Epithelial cell of esophagus (primary cell): ENCODE data around the gene ABHD10.

Experiments used
- DNase-seq: peaks from one replicate; pipeline ENCODE4 v3.0.0; 2010; ENCODE audit warnings: low read depth
- H3K4me3 ChIP-seq: 2 replicates; pipeline ENCODE4 v1.5.1; 2011; ENCODE audit warnings: mild to moderate bottlenecking, low read length, control low read depth
- CTCF ChIP-seq: IDR thresholded peaks from 2 replicates; pipeline ENCODE4 v1.5.1; 2011; ENCODE audit warnings: low read depth, mild to moderate bottlenecking, low read length, control low read depth, inconsistent platforms; ENCODE audit not compliant: insufficient read depth; ENCODE audit errors: missing control alignments

The ABHD10 gene

DNA sequence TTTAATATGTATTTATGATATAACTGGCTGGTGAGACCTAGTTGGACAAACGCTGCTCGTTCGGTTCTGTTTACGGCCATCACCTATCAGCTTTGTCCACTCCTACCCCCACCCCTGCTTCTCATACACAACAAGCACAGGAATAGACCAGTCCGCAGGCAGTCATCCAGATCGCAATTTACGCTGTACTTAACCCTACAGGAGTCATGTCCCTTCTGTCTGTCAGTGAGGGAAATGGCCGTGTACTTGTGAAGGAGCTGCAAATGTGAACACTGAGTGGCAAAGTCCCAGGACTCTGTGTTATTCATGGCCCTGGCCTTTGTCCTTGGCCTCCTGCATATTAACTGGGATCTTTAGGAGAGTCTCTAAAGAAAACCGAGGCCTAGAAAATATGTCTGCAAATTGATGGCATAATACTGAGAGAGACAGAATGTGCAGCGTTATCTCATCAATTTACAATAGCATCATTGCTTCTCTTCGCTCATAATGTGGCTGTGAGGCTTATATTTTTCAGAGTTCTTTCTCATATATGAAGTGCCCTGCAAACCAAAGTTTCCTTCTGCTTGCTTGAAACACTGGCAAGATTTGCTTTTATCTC lies 7.2 kb upstream of the ABHD10 start:
- no peak overlapping the region for H3K4me3 ChIP-seq
- DNase-seq = no peak
- TF ChIP-seq CTCF = no peak

DNA sequence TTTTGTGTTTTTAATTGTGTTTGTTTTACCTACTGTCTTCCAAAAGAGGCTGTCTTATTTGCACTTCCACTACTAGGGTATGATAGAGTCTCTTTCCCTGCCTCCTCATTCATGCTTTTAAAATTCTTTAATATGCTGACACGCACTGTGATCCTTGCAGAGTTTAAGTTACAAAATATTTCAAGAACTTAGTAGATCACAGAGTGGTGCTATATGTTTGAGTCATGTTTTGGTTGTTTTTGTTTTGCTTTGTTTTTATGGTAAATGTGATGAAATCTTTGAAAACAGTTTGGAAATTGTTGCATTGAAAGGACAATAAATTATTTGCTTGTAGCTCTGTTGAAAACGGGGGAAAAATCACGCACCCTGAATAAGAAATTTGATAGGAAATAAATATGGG lies 5.9 kb upstream of the ABHD10 start:
- H3K4me3 ChIP-seq = no peak overlapping the region
- no peak for DNase-seq
- no peak for TF ChIP-seq CTCF

- TF ChIP-seq CTCF = no peak
- DNase-seq = no peak
- no peak overlapping the region for H3K4me3 ChIP-seq
Observed at GRCh38 chr3:111975131-111975530, 3.7 kb upstream of the ABHD10 start.

GRCh38 chr3:111976254-111976653 lies 2.6 kb upstream of the ABHD10 start:
- TF ChIP-seq CTCF = no peak
- no peak for DNase-seq
- H3K4me3 ChIP-seq = no peak overlapping the region

GRCh38 chr3:111979434-111980038 lies 710 bp downstream of the ABHD10 start:
- no peak for TF ChIP-seq CTCF
- peak overlapping the region; percentile 86 for H3K4me3 ChIP-seq
- no peak for DNase-seq

DNA sequence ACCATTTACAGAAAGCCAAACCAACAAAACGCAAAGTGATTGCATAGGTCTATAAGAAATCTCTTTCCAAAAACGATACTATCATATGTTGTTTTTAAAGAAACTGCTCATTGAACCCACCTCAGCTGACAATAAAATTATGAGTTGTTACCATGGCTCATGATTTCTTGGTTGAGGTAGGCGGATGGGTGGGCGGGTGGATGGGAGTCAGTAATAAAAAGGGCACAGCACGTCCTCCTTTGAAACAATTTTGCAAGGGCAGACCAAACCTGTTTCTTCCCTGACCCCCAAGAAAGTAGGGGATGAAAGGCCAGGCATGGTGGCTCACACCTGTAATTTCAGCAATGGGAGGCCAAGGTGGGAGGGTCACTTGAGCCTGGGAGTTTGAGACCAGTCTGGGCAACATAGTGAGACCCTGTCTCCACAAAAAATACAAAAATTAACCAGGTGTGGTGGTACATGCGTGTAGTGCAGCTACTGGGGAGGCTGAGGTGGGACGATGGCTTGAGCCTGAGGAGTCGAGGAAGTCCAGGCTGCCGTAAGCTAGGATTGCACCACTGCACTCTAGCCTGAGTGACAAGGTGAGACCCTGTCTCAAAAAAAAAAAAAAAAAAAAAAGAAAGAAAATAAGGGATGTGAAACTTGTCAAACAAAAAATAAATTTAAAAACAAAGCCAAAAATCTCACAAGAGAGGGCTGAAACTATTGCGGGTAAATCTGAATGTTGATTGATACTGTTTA lies 2.1 kb downstream of the ABHD10 start:
- no peak for TF ChIP-seq CTCF
- H3K4me3 ChIP-seq = no peak overlapping the region
- no peak for DNase-seq

GRCh38 chr3:111981457-111981763 lies 2.6 kb downstream of the ABHD10 start:
- TF ChIP-seq CTCF = no peak
- no peak overlapping the region for H3K4me3 ChIP-seq

More at GRCh38 chr3:111981457-111981763, 2.6 kb downstream of the ABHD10 start:
- DNase-seq = no peak
